ENCODE data around the gene PAIP2.

PAIP2 gene

GRCh38 chr5:139391570-139392323 lies 50.1 kb downstream of the PAIP2 start:
- H3K36me3 Mint-ChIP-seq: no peaks in the 10 kb centered on the region
- H3K27me3 Mint-ChIP-seq: no peaks in the 10 kb centered on the region
- H3K4me1 Mint-ChIP-seq: peaks cover 83% of the 10 kb centered on the region
- no peaks in the 10 kb centered on the region for H3K9me3 Mint-ChIP-seq
- ATAC-seq: peak; percentile 1
- H3K4me3 Mint-ChIP-seq: peak overlapping the region; percentile 97
- H3K27ac Mint-ChIP-seq: peak overlapping the region; percentile 98

- no peaks in the 10 kb centered on the region for H3K27me3 Mint-ChIP-seq
- H3K4me1 Mint-ChIP-seq: peaks cover 77% of the 10 kb centered on the region
- H3K9me3 Mint-ChIP-seq: no peaks in the 10 kb centered on the region
- no peak for ATAC-seq
- H3K27ac Mint-ChIP-seq: peak overlapping the region; percentile 98
- no peaks in the 10 kb centered on the region for H3K36me3 Mint-ChIP-seq
- peak overlapping the region; percentile 97 for H3K4me3 Mint-ChIP-seq
These were observed 50.6 kb downstream of the PAIP2 start for GRCh38 chr5:139392324-139392677.

GRCh38 chr5:139392678-139393496 lies 51.2 kb downstream of the PAIP2 start:
- Mint-ChIP-seq H3K4me3 (peak overlapping the region; percentile 96), H3K4me1 (peaks cover 71% of the 10 kb centered on the region), H3K9me3 (no peaks in the 10 kb centered on the region), H3K27ac (peak overlapping the region; percentile 98), H3K27me3 (no peaks in the 10 kb centered on the region), H3K36me3 (no peaks in the 10 kb centered on the region)
- peak; percentile 74 for ATAC-seq

DNA sequence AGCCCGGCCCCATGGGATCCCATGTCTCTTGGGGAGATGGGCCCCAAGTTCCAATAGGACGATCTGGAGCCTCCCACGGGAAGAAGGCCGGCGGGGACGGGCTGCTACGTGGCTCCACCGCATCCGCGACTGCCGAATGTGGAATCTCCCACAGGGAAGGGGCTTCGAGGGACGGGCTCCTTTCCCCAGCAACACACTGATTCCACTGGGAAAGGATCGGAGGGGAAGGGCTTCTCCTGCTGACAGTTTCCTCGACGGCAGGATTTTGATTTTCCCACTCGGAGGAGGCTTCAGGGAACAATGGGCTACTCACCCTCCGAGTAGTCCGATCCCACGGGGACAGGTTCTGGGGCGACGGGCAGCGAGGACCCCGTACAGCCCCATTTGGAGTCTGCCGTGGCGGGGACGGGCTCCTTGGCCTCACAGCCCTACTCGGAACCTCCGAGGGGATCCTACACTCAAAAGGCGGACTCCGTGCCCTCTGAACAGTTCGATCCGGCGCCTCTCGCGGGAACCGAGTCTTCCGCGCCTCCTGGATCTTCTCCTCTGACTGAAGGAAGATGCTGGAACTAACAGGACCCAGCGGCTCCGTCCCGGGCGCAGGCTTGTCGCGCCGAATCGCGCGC lies 52.0 kb downstream of the PAIP2 start:
- H3K36me3 Mint-ChIP-seq: no peaks in the 10 kb centered on the region
- H3K27ac Mint-ChIP-seq: peak overlapping the region; percentile 98
- H3K4me1 Mint-ChIP-seq: peaks cover 64% of the 10 kb centered on the region
- H3K27me3 Mint-ChIP-seq: no peaks in the 10 kb centered on the region
- ATAC-seq: no peak
- peak overlapping the region; percentile 96 for H3K4me3 Mint-ChIP-seq
- no peaks in the 10 kb centered on the region for H3K9me3 Mint-ChIP-seq

GRCh38 chr5:139394123-139394653 lies 52.5 kb downstream of the PAIP2 start:
- H3K4me1 Mint-ChIP-seq: peaks cover 61% of the 10 kb centered on the region
- ATAC-seq: no peak
- no peaks in the 10 kb centered on the region for H3K27me3 Mint-ChIP-seq
- H3K4me3 Mint-ChIP-seq: peak overlapping the region; percentile 96
- H3K9me3 Mint-ChIP-seq: no peaks in the 10 kb centered on the region
- H3K36me3 Mint-ChIP-seq: peaks cover under 1% of the 10 kb centered on the region
- peak overlapping the region; percentile 98 for H3K27ac Mint-ChIP-seq

- no peak for ATAC-seq
- H3K4me1 Mint-ChIP-seq: peaks cover 61% of the 10 kb centered on the region
- H3K27me3 Mint-ChIP-seq: no peaks in the 10 kb centered on the region
- peaks cover 7% of the 10 kb centered on the region for H3K36me3 Mint-ChIP-seq
- peak within 1 kb of the TSS; percentile 98 for H3K27ac Mint-ChIP-seq
- H3K9me3 Mint-ChIP-seq: no peaks in the 10 kb centered on the region
- H3K4me3 Mint-ChIP-seq: peak within 1 kb of the TSS; percentile 96
These were observed 53.3 kb downstream of the PAIP2 start, which contains the start of gene PROB1 for GRCh38 chr5:139394654-139395566. Gene PROB1 (minus strand): TSS chr5:139395104. CDS start chr5:139395081, 23 bp downstream.

DNA sequence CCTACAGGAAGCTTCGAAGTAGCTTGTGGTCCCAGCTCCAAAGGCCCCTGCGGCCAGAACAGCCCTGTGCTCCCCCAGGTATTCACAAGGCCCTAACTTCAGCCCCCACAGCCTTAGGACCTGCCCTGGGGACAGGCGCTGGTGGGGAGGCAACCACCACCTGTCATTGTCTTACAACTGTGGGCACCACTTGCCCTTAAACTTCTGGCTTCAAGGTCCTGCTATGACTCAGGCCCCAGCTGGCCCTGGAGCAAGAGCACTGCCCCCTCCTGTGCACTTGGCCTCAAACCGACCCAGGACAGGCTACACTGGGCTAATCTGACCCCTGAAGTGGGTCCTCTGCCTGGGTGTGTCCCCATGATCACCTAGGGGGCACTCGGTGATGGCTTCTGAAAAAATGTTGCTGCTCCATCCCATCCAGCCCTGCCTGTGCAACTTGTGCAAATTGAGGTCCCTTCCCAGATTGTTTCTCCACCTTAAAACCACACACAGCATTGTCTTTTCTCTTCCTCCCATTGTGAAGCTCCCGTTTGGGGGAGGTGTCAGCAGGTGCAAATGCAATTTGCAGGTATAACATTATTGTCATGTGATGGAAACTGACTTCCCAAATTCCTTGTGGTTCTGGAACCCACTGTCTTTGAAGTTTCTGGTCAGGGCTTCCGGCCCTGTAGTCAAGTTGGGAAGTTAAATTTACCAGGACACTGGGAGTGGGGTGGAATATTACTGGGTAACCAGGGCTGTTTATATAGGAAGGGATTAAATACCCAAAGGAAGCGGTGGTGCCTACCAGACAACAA lies 54.4 kb downstream of the PAIP2 start:
- H3K36me3 Mint-ChIP-seq: peaks cover 7% of the 10 kb centered on the region
- no peak for ATAC-seq
- no peaks in the 10 kb centered on the region for H3K27me3 Mint-ChIP-seq
- H3K4me3 Mint-ChIP-seq: no peak overlapping the region
- H3K27ac Mint-ChIP-seq: no peak overlapping the region
- no peaks in the 10 kb centered on the region for H3K9me3 Mint-ChIP-seq
- peaks cover 51% of the 10 kb centered on the region for H3K4me1 Mint-ChIP-seq

- H3K36me3 Mint-ChIP-seq: peaks cover 7% of the 10 kb centered on the region
- H3K4me1 Mint-ChIP-seq: peaks cover 44% of the 10 kb centered on the region
- no peaks in the 10 kb centered on the region for H3K27me3 Mint-ChIP-seq
- no peak overlapping the region for H3K4me3 Mint-ChIP-seq
- H3K27ac Mint-ChIP-seq: no peak overlapping the region
- ATAC-seq: no peak
- H3K9me3 Mint-ChIP-seq: no peaks in the 10 kb centered on the region
These were observed 55.0 kb downstream of the PAIP2 start for GRCh38 chr5:139396691-139397090.

DNA sequence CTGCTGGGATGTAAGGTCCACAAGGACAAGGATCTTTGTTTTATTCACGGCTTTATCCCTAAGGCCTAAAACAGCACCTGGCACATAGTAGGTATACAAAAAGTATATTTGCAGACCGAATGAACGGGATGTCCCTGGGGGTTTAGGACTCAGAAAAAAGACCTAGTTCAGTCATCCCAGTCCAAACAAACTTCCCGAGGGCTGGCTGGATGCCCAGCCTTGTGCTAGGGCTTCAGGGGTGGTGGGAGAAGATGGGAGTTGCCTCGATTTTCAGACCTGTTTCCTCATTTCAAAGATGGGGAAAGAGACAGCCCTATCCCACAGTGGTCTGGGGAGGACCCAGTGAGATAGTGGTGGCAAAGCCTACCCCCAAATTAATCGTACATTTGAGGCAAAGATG lies 56.3 kb downstream of the PAIP2 start:
- peaks cover 47% of the 10 kb centered on the region for H3K4me1 Mint-ChIP-seq
- H3K9me3 Mint-ChIP-seq: no peaks in the 10 kb centered on the region
- no peak for ATAC-seq
- no peaks in the 10 kb centered on the region for H3K27me3 Mint-ChIP-seq
- no peak overlapping the region for H3K27ac Mint-ChIP-seq
- peaks cover 7% of the 10 kb centered on the region for H3K36me3 Mint-ChIP-seq
- no peak overlapping the region for H3K4me3 Mint-ChIP-seq

DNA sequence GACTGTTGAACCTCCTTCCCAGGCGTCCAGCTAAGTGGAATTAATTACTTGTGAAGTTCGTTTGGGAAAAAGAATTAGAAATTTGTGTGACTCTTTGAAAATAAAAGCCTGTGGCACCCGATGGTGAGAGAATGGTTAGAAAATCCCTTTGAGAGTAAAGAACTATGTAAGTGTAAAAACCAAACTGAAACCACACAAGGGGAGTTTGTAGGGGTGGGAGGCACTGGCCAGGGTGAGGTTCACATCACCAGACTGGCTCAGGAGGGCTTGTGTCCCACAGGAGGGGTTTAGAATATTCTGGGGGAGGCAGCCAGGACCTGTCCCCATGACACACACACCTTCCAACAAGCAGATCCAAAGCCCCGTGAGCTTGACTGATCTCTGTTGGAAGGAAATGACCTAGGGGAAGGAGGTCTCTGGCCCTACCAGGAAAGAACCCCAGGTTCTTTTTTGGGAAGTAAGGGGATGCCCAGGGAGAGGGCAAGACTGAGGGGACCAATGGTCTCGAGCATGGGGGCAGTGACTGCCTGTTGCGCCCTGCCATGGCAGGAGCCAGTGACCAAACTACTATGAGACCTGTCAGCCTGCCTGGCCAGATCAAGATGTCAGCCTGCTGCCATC lies 58.0 kb downstream of the PAIP2 start:
- peak; percentile 10 for ATAC-seq
- no peaks in the 10 kb centered on the region for H3K9me3 Mint-ChIP-seq
- peaks cover 7% of the 10 kb centered on the region for H3K36me3 Mint-ChIP-seq
- no peaks in the 10 kb centered on the region for H3K27me3 Mint-ChIP-seq
- H3K4me1 Mint-ChIP-seq: peaks cover 55% of the 10 kb centered on the region
- peak overlapping the region; percentile 78 for H3K27ac Mint-ChIP-seq
- H3K4me3 Mint-ChIP-seq: peak overlapping the region; percentile 57

- Mint-ChIP-seq H3K27me3 (no peaks in the 10 kb centered on the region), H3K36me3 (peaks cover 7% of the 10 kb centered on the region), H3K27ac (peak overlapping the region; percentile 26), H3K4me3 (no peak overlapping the region), H3K4me1 (peaks cover 42% of the 10 kb centered on the region), H3K9me3 (no peaks in the 10 kb centered on the region)
- no peak for ATAC-seq
These were observed 59.9 kb downstream of the PAIP2 start for GRCh38 chr5:139401546-139401945.

DNA sequence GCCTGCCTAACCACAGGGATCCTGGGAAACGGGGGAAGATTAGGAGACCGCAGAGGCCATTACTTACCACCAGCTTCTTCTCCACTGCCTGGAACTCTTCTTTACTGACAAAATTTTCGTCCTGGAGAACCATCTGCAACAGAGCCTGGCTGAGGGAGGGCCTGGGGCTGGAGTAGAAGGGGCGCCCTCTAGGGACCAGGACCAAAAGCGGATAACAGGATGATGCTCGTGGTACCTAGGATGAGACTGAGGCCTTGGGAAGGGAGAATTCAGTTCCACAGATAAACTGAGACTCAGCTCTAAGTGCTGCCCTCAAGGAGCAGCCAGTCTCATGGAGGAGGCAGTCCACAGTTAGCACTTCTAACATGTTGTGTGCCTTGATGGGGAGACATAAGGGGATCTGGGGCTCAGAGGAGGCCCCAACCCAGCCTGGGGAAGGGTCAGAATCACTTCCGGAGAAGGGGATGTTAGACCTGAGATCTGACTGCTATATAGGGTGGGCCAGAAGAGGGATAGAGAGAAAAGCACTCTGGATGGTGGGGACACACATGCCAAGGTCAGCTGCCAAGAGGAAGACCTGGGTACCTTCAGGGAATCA lies 61.0 kb downstream of the PAIP2 start:
- Mint-ChIP-seq H3K9me3 (no peaks in the 10 kb centered on the region), H3K36me3 (peaks cover 7% of the 10 kb centered on the region), H3K4me3 (peak overlapping the region; percentile 89), H3K27ac (peak overlapping the region; percentile 85), H3K27me3 (no peaks in the 10 kb centered on the region), H3K4me1 (peaks cover 53% of the 10 kb centered on the region)
- ATAC-seq: no peak

DNA sequence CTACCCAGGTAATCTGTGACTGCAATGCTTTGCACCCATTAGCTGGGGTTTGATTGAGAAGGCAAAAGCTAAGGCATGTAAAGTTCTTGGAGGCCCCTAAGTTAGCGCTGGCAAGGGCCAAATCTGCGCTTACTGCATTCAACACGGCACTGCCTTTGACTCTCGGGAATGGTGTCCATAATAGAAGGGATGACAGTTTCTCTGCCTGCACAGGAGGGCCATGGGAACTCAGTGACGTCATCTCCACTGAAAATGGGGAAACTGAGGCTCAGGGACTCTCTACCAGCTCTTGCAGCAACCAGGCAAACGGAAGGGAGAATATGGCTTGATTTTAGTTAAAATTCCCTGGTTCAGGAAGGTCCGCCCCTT lies 61.7 kb downstream of the PAIP2 start:
- peak overlapping the region; percentile 85 for H3K27ac Mint-ChIP-seq
- no peaks in the 10 kb centered on the region for H3K27me3 Mint-ChIP-seq
- peaks cover 7% of the 10 kb centered on the region for H3K36me3 Mint-ChIP-seq
- peaks cover 59% of the 10 kb centered on the region for H3K4me1 Mint-ChIP-seq
- ATAC-seq: no peak
- no peaks in the 10 kb centered on the region for H3K9me3 Mint-ChIP-seq
- peak overlapping the region; percentile 89 for H3K4me3 Mint-ChIP-seq

All from stimulated activated memory B cell treated with anti-CD40 and anti-IgM and Interleukin-4, amounts not matched to agents 10 μg/mL and 1 μg/mL and 100 μg/mL, for 72 hours (primary cell).